CD14-positive monocyte (primary cell): ENCODE results near the gene KCTD19. TPM values are rescaled to one million over a fixed set of nuclear protein-coding genes. Genes with fewer than 3 reads are reported as not detected.

Source experiments
- DNase-seq, 3 donors: peaks; one replicate each; pipeline ENCODE4 v3.0.0-alpha.2; 2011 to 2022
- H2AFZ ChIP-seq: 2 replicates; pipeline ENCODE4 v1.6.0; 2012; ENCODE audit warnings: mild to moderate bottlenecking, low read depth, low read length, inconsistent platforms; ENCODE audit not compliant: insufficient read depth, poor library complexity, severe bottlenecking
- H3K27ac ChIP-seq, 2 donors: 1 replicate in 1 of 2; 2 replicates in 1 of 2; pipeline ENCODE4 v1.5.1; 2012 to 2013; ENCODE audit warnings: low read length in 2 of 2, control low read depth in 1 of 2, inconsistent platforms in 1 of 2, low read depth in 1 of 2, mild to moderate bottlenecking in 1 of 2
- H3K27me3 ChIP-seq, 2 donors: one replicate each; pipeline versions ENCODE4 v1.6.0 to v1.6.1; 2011 to 2013; ENCODE audit warnings: low read length in 2 of 2; ENCODE audit not compliant: control insufficient read depth in 2 of 2, insufficient read depth in 2 of 2
- H3K36me3 ChIP-seq, 2 donors: replicated peaks in 1 of 2; 1 replicate in 1 of 2; 2 replicates in 1 of 2; pipeline versions ENCODE4 v1.5.1 to v1.6.1; 2012 to 2013; ENCODE audit warnings: low read length in 2 of 2, control low read depth in 1 of 2, inconsistent platforms in 1 of 2, mild to moderate bottlenecking in 1 of 2; ENCODE audit not compliant: insufficient read depth in 2 of 2, control insufficient read depth in 1 of 2
- H3K4me1 ChIP-seq, 2 donors: 1 replicate in 1 of 2; 2 replicates in 1 of 2; pipeline versions ENCODE4 v1.5.1 to v1.6.1; 2012 to 2013; ENCODE audit warnings: low read length in 2 of 2, control low read depth in 1 of 2, inconsistent platforms in 1 of 2, mild to moderate bottlenecking in 1 of 2, moderate library complexity in 1 of 2; ENCODE audit not compliant: insufficient read depth in 2 of 2, control insufficient read depth in 1 of 2
- H3K4me2 ChIP-seq: replicated peaks from 2 replicates; pipeline ENCODE3; 2012; ENCODE audit warnings: low read length, moderate library complexity, mild to moderate bottlenecking; ENCODE audit not compliant: poor library complexity, severe bottlenecking; ENCODE audit errors: extremely low read depth
- H3K4me3 ChIP-seq, 3 experiments: fragments of 200-600 bp in 1 of 3; sonication (generic) in 1 of 3; replicated peaks in 1 of 3; 1 replicate in 2 of 3; 2 replicates in 1 of 3; pipeline ENCODE4 v1.5.1; 2011 to 2013; ENCODE audit warnings: low read length in 3 of 3, mild to moderate bottlenecking in 3 of 3, control low read depth in 2 of 3, low read depth in 2 of 3, inconsistent platforms in 1 of 3, moderate library complexity in 1 of 3
- H3K79me2 ChIP-seq: 2 replicates; pipeline ENCODE4 v1.6.0; 2012; ENCODE audit warnings: mild to moderate bottlenecking, control low read depth, inconsistent platforms, low read length, moderate library complexity; ENCODE audit not compliant: insufficient read depth
- H3K9ac ChIP-seq: 2 replicates; pipeline ENCODE4 v1.6.0; 2017; ENCODE audit warnings: low read length, mild to moderate bottlenecking; ENCODE audit not compliant: insufficient read depth, poor library complexity, severe bottlenecking
- H3K9me3 ChIP-seq, 2 donors: replicated peaks in 1 of 2; 1 replicate in 1 of 2; 2 replicates in 1 of 2; pipeline versions ENCODE4 v1.5.1 to v1.6.1; 2012 to 2013; ENCODE audit warnings: low read length in 2 of 2, control low read depth in 1 of 2; ENCODE audit not compliant: control insufficient read depth in 1 of 2, insufficient read depth in 1 of 2
- H4K20me1 ChIP-seq: 2 replicates; pipeline ENCODE4 v1.6.0; 2012; ENCODE audit warnings: mild to moderate bottlenecking, low read length, control low read depth, moderate library complexity; ENCODE audit not compliant: insufficient read depth
- H3K27ac Mint-ChIP-seq, 7 donors: one replicate each; pipeline ENCODE4 v1.8.0; 2020; ENCODE audit warnings: mild to moderate bottlenecking in 7 of 7, mixed read lengths in 7 of 7, moderate library complexity in 6 of 7, inconsistent platforms in 2 of 7
- H3K27me3 Mint-ChIP-seq, 3 donors: one replicate each; pipeline ENCODE4 v1.8.0; 2021 to 2022; ENCODE audit warnings: low read depth in 3 of 3, mild to moderate bottlenecking in 3 of 3, mixed read lengths in 3 of 3, moderate library complexity in 3 of 3, inconsistent platforms in 1 of 3
- H3K36me3 Mint-ChIP-seq, 2 donors: one replicate each; pipeline ENCODE4 v1.8.0; 2020; ENCODE audit warnings: mixed read lengths in 2 of 2, inconsistent platforms in 1 of 2, mild to moderate bottlenecking in 1 of 2
- H3K4me1 Mint-ChIP-seq: one replicate; pipeline ENCODE4 v1.8.0; 2020; ENCODE audit warnings: mild to moderate bottlenecking, mixed read lengths
- H3K4me3 Mint-ChIP-seq, 2 donors: one replicate each; pipeline ENCODE4 v1.8.0; 2020; ENCODE audit warnings: mild to moderate bottlenecking in 2 of 2, mixed read lengths in 2 of 2, moderate library complexity in 1 of 2
- H3K9me3 Mint-ChIP-seq, 7 donors: one replicate each; pipeline ENCODE4 v1.8.0; 2020 to 2022; ENCODE audit warnings: mixed read lengths in 7 of 7, mild to moderate bottlenecking in 6 of 7, moderate library complexity in 6 of 7, inconsistent platforms in 2 of 7
- CTCF ChIP-seq: fragments of 200-600 bp; IDR thresholded peaks from one replicate; pipeline ENCODE4 v1.8.0; 2022; ENCODE audit warnings: antibody characterized with exemption, mild to moderate bottlenecking
- WGBS: methylation state at CpG from one replicate; pipeline ENCODE4 v1.1.5; 2013; ENCODE audit warnings: missing lambda C conversion rate; ENCODE audit not compliant: insufficient coverage; 5-methylcytosine and 5-hydroxymethylcytosine counted together
- intact Hi-C, 2 donors: fragments of 100-400 bp; cut with micrococcal nuclease; formaldehyde crosslinking; loops; one replicate each; pipeline versions ENCODE4 v1.15.0 to v1.15.1; 2023
- polyA plus RNA-seq, 3 donors: library from polyadenylated mRNA; depleted of rRNA in 1 of 3; unstranded in 2 of 3; stranded (reverse) in 1 of 3; fragments of 300-500 nt in 2 of 3; fragments of >200 nt in 1 of 3; fragmentation: Illumina TruSeq in 2 of 3; gene quantifications; 1 replicate in 2 of 3; 2 replicates in 1 of 3; pipeline ENCODE4 v1.2.3, GENCODE V29; 2012 to 2021

The KCTD19 gene
- polyA plus RNA-seq, 3 donors: not detected

GRCh38 chr16:67350324-67350723, 23.8 kb upstream of the KCTD19 start:
- intact Hi-C loops: loop anchor here in 1 of 2 donors (10.0 kb wide), 1 partner anchor 54 kb away; no protein-coding TSS in a partner anchor
- Mint-ChIP-seq H3K4me3 (no peak overlapping the region), H3K36me3 (no peaks in the 10 kb centered on the region), H3K4me1 (peaks cover 2% of the 10 kb centered on the region), H3K9me3 (no peaks in the 10 kb centered on the region), H3K27ac (no peak overlapping the region), H3K27me3 (peaks cover 0 to 2% (median 2%) of the 10 kb centered on the region in 3 donors)
- H3K4me2 ChIP-seq: no peak overlapping the region
- WGBS: no CpG with 5 or more reads among the region's 1 CpG
- no peaks in the 10 kb centered on the region for H3K9me3 ChIP-seq
- H3K9ac ChIP-seq: no peak overlapping the region
- peaks cover 0 to 4% of the 10 kb centered on the region in 2 donors for H3K4me1 ChIP-seq
- no peak overlapping the region for H3K4me3 ChIP-seq
- no peaks in the 10 kb centered on the region for H4K20me1 ChIP-seq
- no peaks in the 10 kb centered on the region for H3K36me3 ChIP-seq
- H3K79me2 ChIP-seq: no peaks in the 10 kb centered on the region
- H3K27me3 ChIP-seq: no peaks in the 10 kb centered on the region
- DNase-seq: no peak
- H3K27ac ChIP-seq: no peak overlapping the region
- no peak for TF ChIP-seq CTCF
- no peak overlapping the region for H2AFZ ChIP-seq

- Mint-ChIP-seq H3K4me1 (peaks cover 3% of the 10 kb centered on the region), H3K27ac (no peak overlapping the region), H3K9me3 (no peaks in the 10 kb centered on the region), H3K36me3 (no peaks in the 10 kb centered on the region), H3K4me3 (no peak overlapping the region), H3K27me3 (peaks cover 0 to 2% (median 2%) of the 10 kb centered on the region in 3 donors)
- Histone ChIP-seq H3K9me3 (no peaks in the 10 kb centered on the region), H3K79me2 (no peaks in the 10 kb centered on the region), H3K27ac (no peak overlapping the region), H3K36me3 (no peaks in the 10 kb centered on the region), H4K20me1 (no peaks in the 10 kb centered on the region), H3K4me1 (peaks cover 0 to 6% of the 10 kb centered on the region in 2 donors), H3K27me3 (no peaks in the 10 kb centered on the region), H3K9ac (no peak overlapping the region), H3K4me2 (no peak overlapping the region), H2AFZ (no peak overlapping the region), H3K4me3 (no peak overlapping the region)
- intact Hi-C loops: loop anchor here in 1 of 2 donors (5.0 kb wide), 1 partner anchor 48 kb away; no protein-coding TSS in a partner anchor
- peak; percentile 69 for TF ChIP-seq CTCF
- DNase-seq: peak in 2 of 3 donors; percentile 36 to 50
Observed at GRCh38 chr16:67349172-67349571, 22.6 kb upstream of the KCTD19 start.
